Fibroblast of skin of abdomen (primary cell): ENCODE results near the gene LRRTM4.

Experiments used
- DNase-seq: peaks from one replicate; pipeline ENCODE4 v3.0.0-alpha.2; 2013

Gene LRRTM4

DNA sequence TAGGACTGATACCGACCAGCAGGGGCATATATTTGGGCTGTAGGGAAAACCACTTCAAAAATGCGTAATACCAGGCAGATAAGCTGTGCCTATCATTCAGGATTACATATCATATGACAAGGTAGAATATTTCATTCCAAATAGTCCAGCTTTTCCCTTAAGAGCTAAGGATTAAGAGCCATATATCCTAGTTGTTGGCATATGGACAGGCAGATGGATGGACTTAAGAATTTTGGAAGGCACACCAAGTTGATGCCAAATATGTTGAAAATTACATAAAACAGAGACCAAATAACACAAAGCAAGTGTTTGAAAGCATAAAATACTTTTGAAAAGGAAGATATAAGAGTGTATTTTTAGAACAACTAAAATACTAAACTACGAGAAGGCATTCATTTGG lies 52.1 kb downstream of the LRRTM4 start:
- DNase-seq = no peak

- no peak for DNase-seq
These were observed 53.1 kb downstream of the LRRTM4 start for GRCh38 chr2:77469106-77469505.

- DNase-seq = no peak
These were observed 62.3 kb downstream of the LRRTM4 start for GRCh38 chr2:77459840-77460239.

- no peak for DNase-seq
These were observed 64.0 kb downstream of the LRRTM4 start for GRCh38 chr2:77458216-77458615.

DNA sequence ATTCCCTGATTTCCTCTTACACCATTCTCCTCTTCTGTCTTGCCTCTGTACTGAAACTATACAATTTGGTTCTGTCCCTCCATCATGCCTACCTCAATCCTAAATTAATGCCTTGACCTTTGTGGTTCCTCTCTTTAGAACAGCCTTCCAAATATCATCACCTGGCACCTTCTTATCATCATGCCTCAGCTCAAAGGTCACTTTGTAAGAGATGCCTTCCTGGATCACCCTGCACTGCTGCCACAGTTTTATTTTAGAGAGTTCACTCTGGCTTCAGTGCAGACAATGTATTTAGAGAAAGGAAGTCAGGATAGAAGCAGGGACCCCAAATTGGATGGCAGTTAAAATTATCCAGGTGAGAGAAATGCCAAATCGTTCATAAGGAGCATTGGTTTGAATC lies 64.5 kb downstream of the LRRTM4 start:
- DNase-seq = no peak

- DNase-seq = no peak
These were observed 79.1 kb downstream of the LRRTM4 start for GRCh38 chr2:77443076-77443475.

GRCh38 chr2:77434880-77435279 lies 87.3 kb downstream of the LRRTM4 start:
- no peak for DNase-seq

DNA sequence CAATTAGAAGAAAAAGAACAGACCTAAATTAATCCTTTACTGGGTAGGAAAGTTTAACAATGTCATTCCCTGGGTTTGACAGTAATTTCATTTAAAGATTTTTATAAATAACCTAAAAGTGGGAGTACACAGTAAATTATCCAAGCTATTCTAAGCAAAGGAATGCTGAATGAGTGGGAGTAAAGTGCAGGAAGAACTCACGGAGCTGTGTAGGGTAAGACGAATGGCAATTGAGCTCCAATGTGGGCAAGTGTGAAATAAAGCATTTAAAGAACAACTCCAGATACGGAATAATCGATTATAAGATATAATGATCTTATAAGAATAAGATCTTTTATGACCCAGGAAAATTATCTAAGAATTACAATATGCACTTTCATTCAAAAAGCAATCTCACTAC lies 93.2 kb downstream of the LRRTM4 start:
- no peak for DNase-seq

DNA sequence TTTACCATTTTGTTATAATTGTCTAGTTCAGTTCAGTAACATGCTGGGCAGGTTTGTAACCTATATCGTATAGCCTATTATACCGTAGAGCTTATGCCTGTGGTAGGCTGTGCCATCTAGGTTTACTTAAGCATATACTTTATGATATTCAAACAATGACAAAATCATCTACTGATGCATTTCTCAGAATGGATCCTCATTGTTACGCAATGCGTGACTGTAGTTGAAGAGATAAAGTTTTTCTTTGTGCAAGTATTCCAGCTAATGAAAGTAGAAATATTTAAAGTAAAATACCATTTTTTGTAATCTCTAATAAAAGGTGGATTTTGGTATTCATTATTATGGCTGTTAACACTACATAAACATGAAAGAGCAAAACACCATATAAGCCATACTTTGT lies 100.2 kb downstream of the LRRTM4 start:
- DNase-seq = no peak

DNA sequence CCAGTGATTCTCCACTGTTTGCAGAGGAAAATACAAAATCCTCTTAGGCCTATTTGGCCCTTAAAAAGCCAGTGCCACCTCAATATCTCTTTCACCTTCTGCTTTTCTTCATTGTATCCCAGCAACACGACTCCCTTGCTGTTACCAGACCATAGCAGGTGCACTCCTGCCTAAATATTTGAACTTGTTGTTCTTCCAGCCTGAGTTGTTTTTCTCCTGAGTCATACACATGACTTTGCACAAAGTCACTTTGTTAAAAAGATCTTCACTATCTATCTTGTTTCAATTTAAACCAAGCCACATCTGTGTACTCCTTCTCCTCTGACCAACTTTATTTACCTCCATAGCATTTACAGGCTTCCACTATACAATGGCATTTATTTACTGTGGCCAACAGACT lies 103.6 kb downstream of the LRRTM4 start:
- DNase-seq = no peak

DNA sequence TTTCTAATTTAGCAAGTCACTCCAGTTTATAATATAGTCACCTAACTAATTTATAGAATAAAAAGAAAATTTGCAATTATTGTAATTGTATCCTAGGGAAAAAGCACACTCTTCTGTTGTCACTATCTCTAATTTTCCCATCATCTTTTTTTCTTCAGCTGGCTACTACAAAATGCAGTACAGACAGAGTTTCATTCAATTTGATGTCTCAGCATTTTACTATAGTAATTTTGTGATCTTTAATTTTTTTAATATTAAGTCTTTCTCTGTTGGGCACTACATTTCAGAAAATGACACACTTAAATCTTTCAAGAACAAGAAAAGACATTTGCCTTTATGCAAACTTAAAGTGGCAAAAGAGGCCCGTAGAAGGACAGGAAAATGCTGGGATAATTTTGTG lies 118.0 kb downstream of the LRRTM4 start:
- DNase-seq = no peak

DNA sequence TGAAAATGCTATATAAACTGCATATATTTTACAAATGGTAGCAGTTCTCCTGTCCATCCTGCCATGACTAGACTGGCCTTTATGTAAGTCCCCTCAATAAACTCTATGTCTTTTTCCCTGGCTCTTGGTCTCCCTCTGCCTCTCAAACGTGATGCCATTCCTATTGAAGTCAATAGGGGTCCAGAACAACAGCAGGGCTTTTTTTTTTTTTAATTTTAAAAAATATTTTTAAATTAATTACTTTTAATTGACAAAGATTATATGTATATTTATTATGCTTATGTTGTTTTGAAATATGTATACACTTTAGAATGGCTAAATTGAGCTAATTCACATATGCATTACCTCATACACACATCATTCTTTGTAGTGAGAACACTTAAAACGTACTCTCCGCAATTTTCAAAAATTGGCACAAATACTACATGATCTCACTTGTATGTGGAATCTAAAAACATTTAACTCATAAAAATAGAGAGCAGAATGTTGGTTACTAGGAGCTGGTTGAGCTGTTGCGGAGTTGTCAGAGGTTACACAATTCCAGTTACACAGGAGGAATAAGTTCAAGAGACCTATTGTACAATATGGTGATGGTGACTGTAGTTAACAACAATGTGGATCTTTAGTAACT lies 123.1 kb downstream of the LRRTM4 start:
- no peak for DNase-seq

DNA sequence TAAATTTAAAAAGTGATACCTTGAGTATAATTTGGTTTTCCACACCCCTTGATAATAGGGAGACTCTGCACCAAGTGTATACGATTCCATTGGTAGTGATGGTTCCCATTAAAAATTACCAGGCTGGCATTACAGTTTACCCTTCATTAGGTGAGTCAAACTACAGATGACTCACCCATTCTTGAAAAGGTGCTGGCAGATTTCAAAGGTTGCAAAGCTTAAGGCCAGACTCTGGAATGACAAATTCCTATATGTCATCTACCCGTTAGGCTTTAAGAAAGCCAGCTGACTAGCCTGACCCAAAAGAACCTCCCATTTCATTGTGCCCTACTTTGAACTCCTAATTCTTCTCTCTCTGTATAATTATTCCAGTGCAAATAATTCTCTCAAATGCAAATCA lies 124.4 kb downstream of the LRRTM4 start:
- DNase-seq = no peak

- no peak for DNase-seq
These were observed 127.2 kb downstream of the LRRTM4 start for GRCh38 chr2:77395011-77395410.

DNA sequence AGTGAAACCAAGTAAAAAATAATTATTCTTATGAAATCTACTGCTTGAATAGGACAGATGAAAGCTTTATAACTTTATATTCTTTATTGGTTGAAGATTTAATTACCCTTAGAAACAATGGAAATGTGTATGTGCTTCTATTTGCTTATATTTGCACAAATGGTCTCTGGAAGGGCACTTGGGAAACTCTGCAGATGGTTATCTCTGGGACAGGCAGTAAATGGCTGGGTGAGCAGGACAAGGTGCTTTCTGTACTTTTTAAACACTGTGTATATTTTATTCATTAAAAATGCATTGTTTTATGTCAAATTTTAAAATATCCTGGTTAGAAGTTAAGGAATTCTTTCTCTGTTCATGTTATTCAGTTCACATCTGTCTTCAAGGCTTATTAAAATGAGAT lies 131.1 kb downstream of the LRRTM4 start:
- no peak for DNase-seq

GRCh38 chr2:77387324-77387723 lies 134.9 kb downstream of the LRRTM4 start:
- no peak for DNase-seq

DNA sequence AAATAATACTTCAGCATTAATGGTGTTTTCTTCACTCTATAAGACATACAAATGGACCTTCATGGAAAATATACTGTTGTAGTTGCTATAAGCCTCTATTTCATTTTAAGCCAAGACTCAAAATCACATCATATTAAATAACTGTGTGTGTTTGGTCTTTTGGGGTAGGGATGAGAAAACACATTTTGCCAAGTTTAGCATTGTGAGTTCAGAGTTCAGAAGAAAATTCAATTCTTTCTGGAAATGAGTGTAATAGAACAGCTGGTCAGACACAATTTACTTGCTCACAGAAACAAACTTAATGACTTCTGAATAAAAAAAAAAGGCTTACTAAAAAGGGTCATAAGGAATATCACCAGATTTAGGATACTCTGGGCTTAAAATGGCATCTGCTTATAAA lies 149.5 kb downstream of the LRRTM4 start:
- DNase-seq = no peak

- no peak for DNase-seq
These were observed 151.7 kb downstream of the LRRTM4 start for GRCh38 chr2:77370511-77370910.

DNA sequence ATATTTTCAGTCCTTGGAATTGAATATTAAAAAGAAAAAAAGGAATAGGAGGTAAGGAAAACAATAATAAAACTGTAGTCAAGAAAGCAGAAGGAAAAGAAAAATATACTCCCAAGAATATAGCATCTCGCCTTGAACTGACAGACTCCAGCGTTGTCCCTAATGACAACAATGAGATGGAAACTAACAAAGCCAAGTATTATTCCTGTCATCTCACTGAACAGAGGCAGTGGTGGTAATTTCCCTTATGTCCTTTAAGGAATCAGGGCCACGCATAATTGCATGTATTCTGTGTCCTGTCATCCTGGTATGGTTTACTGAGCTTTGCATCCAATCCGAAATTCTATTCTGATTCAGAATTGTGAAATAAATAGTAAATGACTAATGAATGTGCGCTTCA lies 158.9 kb downstream of the LRRTM4 start:
- no peak for DNase-seq

DNA sequence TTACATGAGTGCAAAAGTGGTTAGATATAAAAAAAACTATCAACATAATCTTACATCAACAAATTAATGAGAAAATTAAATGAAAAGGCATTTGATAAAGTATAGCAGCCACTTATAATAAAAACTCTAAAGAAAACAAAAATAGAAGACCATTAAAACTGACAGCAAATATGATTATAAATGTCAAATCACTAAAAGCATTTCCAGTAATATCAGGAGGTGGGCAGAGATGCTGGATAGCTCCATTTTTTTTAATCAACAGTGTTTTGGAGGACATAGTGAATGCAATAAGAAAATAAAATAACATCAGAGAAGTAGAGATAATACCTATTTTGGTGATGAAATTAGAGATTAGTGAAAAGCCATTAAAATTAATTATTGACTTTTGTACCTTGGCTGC lies 173.4 kb downstream of the LRRTM4 start:
- no peak for DNase-seq

DNA sequence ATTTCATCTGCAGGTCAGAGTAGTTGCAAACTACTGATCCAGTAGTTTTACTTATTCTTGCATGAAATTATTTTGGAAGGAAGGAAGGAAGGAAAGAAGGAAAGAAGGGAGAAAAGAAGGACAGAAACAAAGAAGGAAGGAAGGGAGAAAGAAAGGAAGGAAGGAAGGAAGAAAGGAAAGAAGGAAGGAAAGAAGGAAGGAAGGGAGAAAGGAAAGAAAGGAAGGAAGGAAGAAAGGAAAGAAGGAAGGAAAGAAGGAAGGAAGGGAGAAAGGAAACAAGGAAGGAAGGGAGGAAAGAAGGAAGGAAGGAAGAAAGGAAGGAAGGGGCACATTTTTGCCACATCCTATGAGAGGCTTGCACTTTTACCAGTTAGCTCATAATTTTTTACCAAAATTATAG lies 186.2 kb downstream of the LRRTM4 start:
- no peak for DNase-seq

- no peak for DNase-seq
These were observed 193.8 kb downstream of the LRRTM4 start for GRCh38 chr2:77328134-77328931.

DNA sequence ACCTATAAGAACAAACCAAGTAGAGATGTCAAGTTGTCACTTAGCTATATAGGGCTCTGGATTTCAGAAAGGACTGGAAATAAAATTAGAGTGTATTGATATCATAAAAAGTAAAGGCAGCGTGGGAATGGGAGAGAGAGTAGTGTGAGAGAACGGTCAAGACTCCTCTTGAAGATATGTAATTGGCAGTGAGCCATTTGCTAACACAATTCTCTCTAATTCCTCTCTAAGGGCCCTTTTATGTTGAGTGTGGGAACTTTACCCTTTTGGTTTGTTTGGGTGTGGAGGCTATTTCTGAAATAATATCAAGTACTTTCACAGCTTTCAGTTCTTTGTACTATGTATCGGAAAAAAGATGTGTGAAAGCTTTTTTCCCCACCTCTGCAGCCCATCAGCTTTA lies 196.8 kb downstream of the LRRTM4 start:
- DNase-seq = no peak

DNA sequence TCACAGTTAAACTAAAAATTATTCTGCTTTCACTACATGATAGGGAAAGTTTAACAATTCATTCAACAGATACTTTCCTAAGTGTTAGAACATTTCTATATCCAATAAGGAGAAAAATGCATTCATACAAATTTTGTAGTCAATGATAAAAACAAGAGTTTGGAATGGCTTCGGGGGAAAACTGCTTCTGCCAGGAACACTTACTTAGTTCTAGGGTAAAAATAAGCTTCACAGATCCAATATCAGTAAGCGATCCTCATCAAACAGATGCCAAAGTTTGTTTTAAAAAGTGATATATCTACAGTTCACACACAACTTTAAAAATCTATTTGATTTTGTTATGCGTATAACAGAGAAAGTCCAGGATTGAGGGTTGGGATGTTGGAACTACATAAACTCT lies 199.7 kb downstream of the LRRTM4 start:
- DNase-seq = no peak

- DNase-seq = no peak
These were observed 207.5 kb downstream of the LRRTM4 start for GRCh38 chr2:77314721-77315120.
